Breast epithelium (tissue), 3 donors: ENCODE data around the gene SPNS3.

ENCODE experiments used
- POLR2A ChIP-seq: fragments of 450-650 bp; IDR thresholded peaks from one replicate; pipeline ENCODE4 v1.6.1; 2016; ENCODE audit warnings: antibody characterized with exemption, mild to moderate bottlenecking, moderate library complexity
- TF ChIP-seq, protein P1 (sequence below), 3 donors: fragments of 450-650 bp; IDR thresholded peaks; one replicate each; pipeline ENCODE4 v1.5.1; 2016 to 2017; ENCODE audit warnings: antibody characterized with exemption in 3 of 3, mild to moderate bottlenecking in 3 of 3, moderate library complexity in 3 of 3

DNA sequence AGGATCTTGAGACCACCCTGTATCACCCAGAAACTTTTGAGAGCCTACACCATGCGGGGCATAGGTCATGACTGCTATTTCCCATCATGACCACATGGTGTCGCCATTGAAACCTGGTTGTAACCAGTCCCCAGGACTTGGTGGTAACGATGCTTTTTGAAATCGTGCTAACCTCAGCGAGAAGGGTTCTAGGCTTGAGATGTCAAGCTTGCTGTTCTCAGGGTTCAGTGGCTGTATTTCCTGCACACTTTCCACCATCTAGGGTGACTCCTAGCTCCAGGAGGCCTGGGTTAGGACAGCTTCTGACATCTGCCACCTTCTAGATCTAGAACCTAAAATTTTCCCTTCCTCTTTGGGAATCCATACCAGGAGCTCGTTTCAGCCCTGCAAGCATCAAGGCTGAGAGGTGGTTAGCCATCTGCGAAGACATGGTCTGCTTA, 13.0 kb upstream of the SPNS3 start:
- TF ChIP-seq, protein P1, sequence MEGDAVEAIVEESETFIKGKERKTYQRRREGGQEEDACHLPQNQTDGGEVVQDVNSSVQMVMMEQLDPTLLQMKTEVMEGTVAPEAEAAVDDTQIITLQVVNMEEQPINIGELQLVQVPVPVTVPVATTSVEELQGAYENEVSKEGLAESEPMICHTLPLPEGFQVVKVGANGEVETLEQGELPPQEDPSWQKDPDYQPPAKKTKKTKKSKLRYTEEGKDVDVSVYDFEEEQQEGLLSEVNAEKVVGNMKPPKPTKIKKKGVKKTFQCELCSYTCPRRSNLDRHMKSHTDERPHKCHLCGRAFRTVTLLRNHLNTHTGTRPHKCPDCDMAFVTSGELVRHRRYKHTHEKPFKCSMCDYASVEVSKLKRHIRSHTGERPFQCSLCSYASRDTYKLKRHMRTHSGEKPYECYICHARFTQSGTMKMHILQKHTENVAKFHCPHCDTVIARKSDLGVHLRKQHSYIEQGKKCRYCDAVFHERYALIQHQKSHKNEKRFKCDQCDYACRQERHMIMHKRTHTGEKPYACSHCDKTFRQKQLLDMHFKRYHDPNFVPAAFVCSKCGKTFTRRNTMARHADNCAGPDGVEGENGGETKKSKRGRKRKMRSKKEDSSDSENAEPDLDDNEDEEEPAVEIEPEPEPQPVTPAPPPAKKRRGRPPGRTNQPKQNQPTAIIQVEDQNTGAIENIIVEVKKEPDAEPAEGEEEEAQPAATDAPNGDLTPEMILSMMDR (IDR thresholded peaks at IDR 0.05) = peak; percentile 61 to 87 (median 78)
- TF ChIP-seq POLR2A = no peak
